22Rv1 (cell line): ENCODE data around the gene ENO1.

Experiments
- CTCF ChIP-seq: fragments of 450-650 bp; IDR thresholded peaks from 2 replicates; pipeline ENCODE4 v1.5.1; 2017; ENCODE audit warnings: mild to moderate bottlenecking
- ZFX ChIP-seq: fragments of 450-650 bp; IDR thresholded peaks from 2 replicates; pipeline ENCODE4 v1.6.1; 2017; ENCODE audit warnings: antibody characterized with exemption, borderline replicate concordance

- TF ChIP-seq CTCF (no peak), ZFX (no peak)
These were observed 47.5 kb upstream of the ENO1 start for GRCh38 chr1:8925960-8926359.
